Femur (tissue), 1 donor: ENCODE data around the gene CCN6.

Source experiments
- DNase-seq: peaks from one replicate; pipeline ENCODE4 v3.0.0-alpha.2; 2017

The CCN6 gene

DNA sequence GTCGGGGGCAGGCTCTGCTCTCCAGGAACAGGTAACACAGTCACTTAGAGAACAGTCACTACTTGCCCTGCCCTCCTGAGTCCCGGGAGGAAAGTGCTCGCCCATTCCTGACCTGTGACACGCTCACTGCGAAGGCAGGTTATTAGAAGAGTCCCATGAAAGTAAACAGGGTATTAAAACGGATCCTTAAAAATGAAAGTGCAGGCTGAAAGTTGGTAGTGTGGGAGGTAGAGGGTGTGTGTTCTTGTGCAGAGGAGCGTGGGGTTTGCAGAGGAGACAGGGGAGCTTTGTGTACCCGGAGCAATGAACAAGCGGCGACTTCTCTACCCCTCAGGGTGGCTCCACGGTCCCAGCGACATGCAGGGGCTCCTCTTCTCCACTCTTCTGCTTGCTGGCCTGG, at the start of gene CCN6:
Gene CCN6, plus strand, starts transcription at position 104 of the 400 bp plus-strand sequence. Its CDS starts 254 bp downstream, at position 358.
- DNase-seq: no peak

DNA sequence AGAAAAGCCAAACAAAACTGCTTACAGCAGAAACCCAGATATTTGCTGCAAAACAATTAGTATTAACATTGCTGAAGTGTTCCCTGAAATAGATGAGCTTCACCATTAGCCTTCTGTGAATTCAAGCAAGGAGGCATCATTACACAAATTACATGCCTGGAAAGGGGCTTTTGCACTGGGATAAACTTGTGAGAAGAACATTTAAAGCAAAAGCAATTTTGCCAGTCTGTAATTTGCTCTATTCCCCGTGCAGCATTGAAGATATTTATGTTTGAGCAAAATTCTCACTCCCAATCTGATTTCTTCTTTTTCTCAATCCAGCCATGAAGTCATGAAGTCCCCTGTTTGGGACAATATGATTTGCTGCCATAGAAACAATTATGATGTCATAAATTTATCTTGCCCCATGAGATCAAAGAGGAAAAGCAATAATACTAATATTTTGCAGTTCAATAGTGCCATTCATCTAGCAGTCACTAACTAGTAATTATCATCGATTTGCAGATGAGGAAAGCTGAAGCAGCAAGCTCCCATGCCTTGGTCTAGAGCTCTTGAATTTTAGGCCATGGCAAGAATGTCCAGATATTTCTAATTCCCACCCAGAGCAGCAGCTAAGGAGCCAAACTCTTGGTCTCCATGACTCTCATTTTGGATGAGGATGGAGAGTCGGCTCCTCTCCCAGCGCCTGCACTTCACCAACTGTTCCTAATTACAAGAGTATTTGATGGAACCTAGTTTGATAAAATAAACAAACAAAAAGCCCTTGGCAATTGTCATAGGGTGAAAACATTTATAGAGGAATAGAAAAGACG, 49.5 kb upstream of the CCN6 start:
- DNase-seq: no peak

DNA sequence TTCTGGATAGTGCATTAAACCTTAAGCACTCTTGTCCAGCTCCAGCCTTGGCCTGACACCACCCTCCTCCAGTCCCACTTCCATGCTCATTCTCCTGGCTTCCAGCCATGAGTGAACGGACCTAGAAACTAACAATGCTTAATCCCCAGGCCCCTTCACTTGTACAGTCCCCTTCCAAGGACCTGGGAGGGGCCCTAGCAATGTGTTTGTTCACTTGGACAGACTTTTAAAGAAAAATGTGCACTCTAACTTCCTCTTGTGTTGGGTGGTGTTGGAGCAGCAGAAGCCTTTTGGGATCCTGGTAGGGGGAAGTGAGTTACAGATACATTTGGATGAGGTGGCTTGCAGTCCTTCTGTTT, 48.9 kb upstream of the CCN6 start:
- DNase-seq: peak; percentile 86

DNA sequence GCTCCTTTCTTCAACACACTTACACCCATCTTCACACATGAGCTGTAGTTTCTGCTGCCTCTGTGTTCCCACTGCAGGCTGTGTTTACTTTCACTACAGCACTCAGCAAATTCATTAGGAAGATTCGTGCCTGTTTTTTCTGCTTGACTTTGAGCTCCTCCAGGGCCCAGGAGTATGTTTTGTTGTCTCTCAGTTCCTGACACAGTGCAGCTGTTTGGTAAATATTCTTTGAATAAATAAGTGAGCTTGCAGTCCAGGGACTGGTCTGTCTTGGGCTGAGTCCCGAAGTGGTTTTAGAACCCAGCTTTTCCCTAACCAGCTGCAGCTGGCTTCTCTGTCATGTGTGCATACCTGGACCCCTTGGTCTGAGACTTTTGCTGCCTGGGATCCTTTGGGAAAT, 46.6 kb upstream of the CCN6 start:
- no peak for DNase-seq

DNA sequence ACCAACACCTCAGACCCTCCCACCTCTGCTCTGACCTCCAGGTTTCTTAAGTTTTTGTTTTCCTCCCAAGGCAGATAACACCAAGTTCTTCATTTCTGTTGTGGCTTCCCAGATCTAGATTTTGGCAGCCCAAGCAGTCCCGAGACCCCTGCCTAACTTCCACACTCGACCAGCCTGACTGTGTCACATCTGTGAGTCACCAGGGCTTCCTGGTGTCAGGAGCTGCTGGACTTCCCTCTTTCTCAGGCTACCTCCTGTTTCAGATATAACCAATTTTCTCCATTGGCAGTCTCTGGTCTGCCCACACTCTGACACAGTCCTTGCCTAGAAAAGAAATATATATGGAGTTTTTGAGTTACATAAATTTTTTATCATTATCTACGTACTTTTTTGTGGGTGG, 46.1 kb upstream of the CCN6 start:
- DNase-seq: no peak

DNA sequence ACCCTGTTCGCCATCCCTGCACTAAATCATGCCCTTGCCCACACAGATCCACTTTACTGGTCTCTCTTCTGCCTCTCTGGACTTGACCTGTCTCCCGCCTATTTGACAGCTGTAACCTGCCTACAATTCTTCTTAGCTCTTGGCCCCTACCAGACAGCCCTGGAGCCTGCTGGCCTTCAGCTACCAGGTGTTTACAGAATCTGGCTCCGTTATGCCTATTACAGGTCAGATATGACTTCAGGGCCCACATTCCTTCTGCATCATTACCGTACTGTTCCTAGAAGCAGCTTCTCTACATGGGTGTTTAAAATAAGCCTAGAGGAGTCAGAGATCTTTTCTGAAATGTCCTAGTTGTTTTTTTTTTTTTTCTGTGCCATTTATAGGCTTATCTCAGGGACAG, 45.4 kb upstream of the CCN6 start:
- DNase-seq: no peak

DNA sequence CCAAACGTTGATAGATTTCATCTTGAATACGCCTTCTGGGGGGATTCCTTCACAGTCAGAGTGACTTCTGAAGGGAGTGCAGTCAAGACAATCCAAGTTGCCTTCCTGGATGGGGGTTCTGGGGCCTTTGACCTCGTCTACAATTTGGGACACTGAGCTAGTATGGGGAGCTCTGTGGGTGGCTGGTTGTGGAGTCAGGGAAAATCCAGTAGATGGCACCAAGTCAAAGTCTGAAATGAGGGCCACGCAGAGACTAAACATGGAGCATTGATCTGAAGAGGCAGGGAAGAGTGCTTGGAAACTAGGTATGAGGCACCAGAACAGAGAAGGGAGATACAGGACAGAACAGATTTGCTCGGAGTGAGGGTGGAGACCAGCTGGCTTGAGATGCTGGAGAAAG, 43.6 kb upstream of the CCN6 start:
- DNase-seq: no peak

DNA sequence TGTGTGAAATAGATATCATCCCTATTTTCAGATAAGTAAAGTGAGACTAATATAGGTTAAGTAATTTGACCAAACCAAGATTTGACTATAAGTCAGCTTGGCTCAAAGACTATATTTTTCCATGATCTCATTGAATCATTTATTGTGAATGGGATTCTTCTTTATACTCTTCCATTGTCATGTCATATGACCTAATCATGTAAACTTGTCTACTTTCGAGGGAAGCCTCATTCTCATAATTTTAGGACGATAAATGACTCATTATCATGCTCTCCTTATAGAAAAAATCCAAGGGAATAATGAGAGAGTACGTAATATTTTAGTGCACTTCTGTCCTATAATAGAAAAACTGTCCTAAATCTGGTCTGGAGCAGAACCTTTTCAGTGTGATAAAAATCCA, 40.9 kb upstream of the CCN6 start:
- DNase-seq: no peak

DNA sequence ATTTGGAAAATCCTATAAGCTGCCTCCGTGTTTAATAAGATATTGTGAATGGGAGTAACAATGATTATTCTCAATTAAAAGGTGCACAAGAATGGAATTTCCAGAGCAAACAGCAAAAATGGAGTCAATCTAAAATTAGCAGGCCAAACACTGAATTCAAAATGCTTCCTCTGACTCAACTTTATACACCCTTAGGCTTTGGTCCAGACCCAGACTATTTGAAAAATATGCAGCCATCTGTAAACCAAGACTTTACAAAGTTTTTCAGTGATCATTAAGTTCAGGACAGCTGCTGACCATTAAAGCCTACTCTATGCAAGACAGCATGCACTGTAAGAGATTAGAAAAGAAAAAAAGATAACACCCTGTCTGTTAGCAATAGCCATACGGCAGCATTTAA, 39.4 kb upstream of the CCN6 start:
- no peak for DNase-seq

DNA sequence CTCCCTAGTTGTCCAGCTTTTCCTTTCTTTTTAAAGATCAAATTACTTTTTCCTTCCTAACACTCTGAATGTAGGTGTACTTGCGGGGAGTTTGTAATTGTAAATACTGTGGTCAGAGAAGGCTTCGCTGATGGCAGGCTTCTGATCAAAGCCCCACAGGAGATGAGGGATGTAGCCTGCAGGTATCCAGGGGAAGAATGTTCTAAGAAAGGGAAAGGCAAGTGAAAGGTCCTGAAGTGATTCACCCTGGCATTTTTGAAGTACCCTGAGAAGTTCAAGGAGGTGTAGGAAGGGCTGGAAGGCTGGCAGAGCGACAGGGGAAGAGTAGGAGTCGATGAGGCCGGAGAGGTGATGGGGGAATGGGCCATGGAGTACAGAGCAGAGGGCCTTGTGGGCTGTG, 38.2 kb upstream of the CCN6 start:
- DNase-seq: no peak

DNA sequence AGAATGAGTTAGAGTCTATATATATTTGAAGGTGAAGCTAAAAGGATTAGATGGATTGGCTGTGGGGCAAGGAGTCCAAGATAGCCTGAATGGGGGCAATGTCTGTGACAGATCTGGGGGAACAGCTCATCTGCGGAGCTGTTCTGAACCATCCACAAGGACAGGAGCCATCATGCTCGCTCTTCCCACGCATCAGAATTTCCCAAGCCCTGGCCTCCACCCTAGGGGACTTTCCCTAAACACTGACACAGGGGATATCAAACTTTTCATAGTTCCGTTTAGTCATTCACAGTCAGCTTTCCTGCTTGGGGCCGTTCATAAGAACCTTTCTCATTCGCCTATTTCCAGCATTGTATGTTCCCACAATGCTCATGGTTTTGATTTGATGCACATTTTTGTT, 37.6 kb upstream of the CCN6 start:
- no peak for DNase-seq

DNA sequence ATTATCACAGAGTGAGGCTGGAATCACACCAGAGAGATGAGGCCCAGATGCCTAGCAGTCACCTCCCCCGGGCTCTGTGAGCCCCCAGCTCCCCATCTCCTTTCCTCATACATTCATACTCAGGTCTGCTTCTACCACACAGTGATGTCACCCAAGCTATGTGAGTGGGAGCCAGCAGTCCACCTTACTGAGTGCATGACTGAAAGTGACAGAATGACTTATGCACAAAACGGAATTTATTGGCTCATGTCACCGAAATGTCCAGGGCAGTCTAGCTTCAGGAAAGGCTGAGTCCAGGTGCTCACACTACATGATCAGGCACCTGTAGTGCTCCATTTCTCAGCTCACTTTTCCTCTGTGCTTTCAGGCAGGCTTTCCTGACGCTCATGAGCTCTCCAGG, 36.7 kb upstream of the CCN6 start:
- DNase-seq: no peak

DNA sequence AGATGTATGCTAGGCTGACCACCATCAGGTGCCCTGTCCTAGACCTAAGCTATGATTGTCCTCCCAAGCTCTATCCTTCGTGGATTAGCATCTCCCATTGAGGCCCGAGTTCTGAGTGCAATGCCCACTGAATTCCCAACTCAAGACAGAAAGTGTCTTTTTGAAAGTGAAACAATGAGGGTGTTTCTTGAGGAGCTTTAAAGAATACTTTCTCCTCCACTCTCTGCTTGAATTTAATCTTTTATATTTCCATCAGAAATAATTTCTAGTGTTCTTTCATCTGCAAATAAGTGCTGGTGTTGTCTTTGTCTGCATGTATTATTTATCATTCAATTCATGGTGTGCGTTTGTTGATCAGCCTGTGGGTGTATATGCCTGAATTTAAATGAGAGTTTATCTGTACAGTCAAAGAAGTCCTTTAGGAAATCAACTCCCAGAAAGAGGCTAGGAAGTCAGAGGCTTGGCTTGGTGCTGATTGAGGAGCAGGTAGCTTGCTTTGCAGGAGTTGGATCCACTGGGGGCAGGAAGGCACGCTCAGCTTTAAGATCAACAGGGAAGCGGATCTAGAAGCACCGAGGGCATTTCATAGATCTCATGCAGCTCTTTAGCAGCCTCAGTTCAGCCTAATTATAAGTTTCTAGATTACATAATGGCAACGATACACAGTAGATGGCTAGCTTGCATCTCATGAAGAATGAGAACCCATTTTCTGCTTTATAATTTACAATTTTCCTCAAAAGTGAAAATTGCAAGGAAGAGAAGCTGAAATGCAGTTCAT, 36.0 kb upstream of the CCN6 start:
- DNase-seq: no peak

DNA sequence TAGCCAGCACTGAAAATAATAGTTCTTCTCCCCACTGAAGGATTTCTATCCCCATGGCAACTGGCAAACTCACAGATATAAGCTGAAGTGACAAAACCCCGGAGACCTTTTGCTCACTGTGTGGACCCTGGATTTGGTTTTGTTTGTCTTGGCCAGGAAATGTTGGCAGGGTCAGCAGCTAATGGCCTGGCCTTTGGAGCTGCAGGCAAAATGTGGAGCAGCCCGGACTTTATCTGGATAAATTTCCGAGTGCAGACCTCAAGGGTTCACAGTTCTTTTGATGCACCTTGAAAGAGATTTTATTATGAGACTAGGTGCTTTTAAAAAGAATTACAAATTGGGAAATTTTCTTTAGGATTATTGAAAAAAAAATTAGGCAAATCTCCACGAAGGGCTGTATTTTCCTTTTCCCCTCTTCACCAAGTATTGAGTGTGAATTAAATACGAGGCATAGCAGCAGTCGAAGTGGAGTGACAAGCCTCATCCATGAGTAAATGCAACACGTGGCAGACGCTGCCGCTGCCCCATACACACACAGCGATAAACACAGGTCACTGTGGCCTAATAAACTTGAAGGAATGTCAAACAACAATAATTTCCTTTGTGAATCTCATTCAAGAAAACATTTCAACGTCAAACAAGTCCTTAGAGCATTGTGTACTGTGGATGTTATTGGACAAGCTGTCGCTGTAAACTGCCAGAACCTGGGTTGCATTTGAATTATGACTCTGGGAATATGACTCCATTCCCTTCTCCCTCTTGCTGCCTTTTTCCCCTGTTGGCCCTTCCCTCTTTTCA, 35.1 kb upstream of the CCN6 start:
- DNase-seq: peak; percentile 85

DNA sequence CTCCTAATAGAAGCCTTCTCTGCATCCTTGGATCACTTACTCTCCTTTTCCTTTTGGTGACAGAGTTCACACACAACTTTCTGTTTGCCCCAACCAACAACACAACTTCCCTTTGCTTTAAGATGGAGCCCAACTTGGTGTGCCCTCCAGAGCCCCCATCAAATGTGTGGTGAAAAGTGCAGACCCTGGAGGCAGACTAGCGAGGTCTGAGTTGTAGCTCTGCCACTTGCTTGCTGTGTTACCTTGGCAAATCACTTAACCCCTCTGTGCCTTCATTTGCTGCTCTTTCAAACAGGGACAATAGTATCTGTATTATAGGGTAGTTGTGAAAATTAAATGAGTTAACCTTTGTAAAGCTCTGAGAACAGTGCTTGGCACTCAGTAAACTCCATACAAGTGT, 34.3 kb upstream of the CCN6 start:
- DNase-seq: no peak

DNA sequence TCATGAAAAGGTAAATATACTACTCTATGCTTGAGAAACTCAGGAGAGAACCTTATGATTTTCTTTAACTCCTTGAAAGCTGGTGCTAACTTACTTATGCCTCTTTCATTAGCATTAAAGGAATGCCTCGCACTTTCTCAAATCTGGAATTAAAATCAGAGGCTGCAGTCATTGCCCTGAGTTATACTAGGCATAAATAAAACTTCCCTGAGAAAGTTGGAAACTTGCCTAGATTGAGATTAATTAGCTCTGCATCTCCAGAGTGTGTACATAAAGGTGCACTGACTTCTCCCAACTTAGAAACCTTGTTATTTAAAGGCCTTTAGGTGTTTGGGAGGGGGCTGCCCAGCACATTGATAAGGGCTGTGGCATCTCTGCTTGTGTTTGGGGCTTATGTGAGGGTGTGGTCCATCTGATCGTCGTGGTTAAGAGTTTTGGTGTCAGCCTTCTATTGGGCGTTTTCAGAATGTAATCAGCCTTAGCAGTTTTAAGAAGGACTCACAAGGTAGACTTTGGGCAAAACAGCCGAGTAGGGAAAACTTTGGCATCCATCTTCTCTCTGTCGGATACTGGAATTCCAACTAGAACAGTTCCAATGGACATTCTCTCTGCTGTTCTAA, 32.1 kb upstream of the CCN6 start:
- DNase-seq: no peak

DNA sequence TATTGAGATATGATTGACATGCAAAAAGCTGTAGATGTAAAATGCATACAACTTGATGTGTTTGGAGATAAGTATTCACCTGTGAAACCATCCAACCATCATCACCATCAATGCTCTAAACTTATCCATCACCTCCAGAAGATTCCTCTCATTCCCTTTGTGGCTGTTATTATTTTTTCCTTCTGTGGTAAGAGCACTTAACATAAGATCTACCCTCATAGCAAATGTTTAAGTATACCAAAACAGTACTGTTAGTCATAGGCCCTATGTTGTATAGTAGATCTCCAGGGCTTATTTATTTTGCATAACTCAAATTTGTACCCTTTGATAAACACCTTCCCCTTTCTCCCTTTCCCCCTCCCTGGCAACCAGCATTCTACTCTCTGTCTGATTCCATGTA, 31.2 kb upstream of the CCN6 start:
- DNase-seq: no peak

DNA sequence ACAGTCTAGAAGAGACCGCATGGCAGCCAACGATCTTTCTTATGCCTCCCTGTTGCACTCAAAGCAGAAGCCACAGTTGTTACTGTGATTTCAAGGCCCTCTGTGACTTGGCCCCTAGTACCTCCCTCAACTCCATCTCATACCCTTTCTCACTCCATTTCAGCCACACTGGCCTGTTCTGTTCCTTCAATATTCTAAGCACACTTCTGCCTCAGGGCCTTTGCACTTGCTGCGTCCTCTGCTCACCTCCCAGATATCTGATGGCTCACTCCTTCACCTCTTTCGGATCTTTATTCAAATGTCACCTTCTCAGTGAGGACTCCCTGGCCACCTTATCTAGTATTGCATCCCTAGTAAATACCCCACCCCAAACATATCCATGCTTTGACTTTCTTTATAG, 29.4 kb upstream of the CCN6 start:
- DNase-seq: no peak

DNA sequence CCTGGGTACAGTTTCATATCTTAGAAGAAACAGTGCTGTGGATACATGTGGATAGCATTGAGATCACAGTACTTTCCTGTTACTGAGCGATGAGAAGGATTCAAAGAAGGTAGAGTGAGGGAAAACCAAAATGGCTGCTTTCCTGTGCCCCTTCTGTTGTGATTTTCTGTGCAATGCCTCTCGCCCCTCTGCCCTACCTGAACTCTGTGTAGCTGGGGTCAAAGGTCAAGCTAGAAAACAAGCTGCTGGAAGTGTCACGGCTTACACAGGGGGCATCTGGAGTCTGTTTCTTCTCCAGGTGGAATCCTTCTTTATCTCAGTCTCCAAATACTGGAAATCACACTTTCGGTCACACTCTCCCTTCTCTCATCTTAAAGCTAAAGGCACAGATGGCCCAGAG, 27.0 kb upstream of the CCN6 start:
- no peak for DNase-seq

DNA sequence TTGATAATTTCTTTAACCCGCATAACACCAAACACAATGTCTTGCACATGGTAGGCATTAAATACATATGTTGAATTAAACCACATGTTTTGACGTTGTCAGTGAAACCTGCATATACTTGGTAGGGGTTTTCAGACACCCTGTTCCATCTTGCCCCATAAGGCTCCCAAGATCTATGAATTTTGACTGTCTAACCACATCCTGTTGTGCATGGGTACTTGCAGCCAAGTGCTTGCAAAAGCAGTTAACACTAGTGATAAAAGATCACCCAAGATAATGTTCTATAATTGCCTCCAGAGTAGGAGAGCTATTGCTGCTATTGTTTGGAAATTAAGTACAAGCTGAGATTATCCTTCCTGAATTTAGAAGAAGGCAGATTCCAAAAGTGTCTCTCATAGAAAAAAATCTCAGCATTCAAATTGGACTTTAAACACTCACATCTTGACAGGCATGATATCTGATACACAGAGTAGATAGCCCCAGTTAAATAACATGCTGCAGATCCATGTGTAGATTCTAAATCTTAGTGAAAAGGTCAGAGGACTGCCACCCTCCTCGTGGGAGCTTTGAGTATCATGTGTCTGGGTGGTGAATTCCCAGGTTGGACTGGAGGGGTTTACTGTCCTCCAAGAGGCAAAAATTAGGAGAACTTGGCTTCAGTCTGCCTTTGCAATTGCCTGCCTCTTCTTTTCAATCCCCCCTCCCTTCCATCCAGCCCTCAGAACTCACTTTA, 25.8 kb upstream of the CCN6 start:
- DNase-seq: no peak

DNA sequence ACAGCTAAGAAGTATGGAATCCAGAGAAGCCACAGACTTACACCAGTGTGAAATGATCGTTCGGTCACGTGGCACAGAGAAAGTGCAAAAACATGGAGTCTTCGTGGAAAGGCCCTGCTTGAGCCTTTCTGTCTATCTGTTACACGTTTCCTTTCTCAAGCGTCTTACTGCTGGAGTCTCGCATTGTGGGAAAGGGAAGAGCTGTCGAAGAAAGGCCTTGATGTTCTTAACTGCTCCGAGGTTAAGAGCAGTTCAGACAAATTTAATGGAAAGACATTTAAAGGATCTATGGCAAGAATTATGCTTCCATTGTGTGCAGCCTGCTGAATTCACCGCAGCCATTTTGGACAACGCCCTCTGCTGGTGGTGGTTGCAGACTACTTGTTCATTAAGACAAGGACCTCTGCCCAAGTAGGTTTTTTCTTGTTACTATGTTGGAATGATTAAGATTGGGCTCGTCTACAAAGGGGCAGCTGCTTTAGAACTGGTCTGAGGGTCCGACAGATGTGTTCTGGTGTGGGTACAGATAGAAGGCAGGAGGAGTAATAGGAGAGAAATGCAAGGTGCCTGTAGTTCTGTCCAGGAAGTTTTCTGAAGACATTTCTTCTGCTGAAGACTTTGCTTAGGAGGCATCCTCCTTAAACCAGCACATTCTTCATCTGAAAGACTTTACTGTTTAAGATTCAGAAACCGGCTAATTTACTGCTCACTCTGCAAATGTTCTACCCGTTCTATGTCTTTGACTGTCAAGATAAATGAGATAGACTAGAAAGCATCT, 24.7 kb upstream of the CCN6 start:
- peak; percentile 50 for DNase-seq
